Measurements from ENCODE around the gene THSD4.
A peak's percentile ranks its signal among the peaks of the same experiment; 100 is the strongest.
"Not testable (repeated sequence)": the region's sequence is repeated elsewhere in the genome, so short reads cannot be mapped to it uniquely, and the experiment has no call there.

The THSD4 gene

DNA sequence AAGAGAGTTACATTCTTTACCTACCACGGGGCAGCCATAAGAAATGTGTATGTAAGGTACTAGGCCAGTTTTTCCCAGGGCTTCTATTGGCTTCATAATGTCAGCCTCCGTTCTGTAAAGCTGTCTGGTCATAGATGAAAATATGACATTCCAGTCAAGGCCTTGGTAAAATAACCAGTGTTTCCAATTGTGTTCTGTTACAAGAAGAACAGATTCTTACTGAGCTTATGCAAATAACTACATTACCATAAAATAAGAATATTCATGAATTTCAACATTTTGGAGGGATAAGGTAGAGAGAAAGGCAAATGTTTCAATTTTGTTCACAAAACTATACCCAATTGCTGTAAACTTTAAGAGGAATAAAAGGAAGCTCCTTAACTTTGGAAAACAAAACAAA is 315.5 kb downstream of the THSD4 start:
- no peak for DNase-seq (ENCODE audit: low spot score)

DNA sequence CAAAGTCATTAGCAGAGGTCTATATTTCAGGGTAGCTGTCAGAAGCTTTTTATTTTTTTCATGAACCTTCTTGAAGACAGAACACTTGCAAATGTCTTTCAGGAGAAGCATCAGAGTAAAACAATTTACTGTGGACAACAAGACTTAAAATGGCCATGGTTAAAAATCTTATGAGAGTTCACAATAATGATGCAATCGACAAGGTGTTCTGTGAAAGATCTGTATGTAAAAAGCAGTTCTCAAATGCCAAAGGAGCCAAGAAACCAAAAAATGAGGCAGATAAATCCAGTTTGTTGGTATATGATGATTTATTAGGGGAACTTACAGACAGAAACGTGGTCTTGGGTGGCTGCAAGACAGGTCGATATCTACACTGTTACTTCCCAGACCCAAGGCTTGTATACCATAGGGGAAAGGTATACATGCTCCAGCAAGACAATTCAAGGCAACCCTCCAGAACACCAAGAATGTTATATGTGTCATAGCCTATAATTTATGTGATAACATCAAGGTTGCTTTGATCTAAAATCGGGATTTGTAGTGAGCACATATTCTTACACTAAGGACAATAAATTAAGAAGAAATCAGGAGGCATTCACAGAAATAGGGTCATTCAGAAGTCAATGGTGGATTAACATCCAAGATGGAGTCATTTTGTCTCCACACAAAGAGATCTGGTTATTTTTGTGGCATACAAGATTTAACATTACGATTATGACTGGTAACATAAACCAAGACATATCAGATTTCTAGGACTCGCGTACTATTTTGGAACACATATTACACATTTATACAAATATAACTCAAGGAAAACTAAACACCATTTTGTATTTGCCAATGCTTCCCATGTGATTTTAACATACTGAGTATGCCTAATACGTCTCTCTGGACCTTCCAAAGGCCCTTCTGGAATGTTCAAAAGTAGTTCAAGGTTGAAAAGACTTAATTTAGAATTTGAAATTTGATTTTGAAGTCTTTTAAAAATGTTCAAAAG is 316.4 kb downstream of the THSD4 start:
- DNase-seq (ENCODE audit: low spot score) = no peak

DNA sequence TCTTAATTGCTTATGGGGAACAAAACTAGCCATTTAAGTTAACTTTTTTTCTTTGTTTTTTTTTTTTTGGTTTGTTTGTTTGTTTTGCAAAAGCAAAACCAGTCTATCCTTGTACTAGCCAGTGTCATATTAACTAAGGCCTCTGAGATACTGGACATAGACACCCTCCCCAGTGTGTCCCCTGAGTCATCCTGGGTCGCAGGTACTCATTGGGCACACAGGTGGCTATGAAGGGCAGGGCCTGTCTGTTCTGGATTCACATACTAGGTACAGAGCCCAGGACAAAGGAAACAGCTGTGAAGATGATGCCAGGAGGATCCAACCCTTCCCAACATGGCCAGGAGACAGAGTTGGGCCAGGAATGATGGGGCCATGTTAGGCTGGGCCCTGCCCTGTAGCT is 318.1 kb downstream of the THSD4 start:
- DNase-seq (ENCODE audit: low spot score) = no peak

DNA sequence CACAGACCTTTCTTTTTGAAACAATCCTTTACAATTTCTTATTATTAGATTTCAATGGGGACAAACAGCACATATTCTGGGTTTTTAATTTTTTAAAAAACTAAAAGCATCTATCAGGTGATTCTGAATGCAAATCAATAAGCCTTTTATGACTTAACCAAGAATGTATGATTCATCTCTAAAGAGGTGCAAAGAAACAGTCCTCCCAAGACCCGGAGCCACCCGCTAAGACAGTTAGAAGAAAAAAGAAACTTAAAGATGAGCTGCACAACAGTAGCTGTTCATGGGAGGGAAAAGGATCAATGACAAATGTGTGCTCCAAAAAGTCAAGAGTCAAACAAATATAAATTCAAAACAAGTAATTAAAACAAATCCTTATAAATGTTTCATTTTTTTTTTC is 319.5 kb downstream of the THSD4 start:
- DNase-seq (ENCODE audit: low spot score) = no peak

DNA sequence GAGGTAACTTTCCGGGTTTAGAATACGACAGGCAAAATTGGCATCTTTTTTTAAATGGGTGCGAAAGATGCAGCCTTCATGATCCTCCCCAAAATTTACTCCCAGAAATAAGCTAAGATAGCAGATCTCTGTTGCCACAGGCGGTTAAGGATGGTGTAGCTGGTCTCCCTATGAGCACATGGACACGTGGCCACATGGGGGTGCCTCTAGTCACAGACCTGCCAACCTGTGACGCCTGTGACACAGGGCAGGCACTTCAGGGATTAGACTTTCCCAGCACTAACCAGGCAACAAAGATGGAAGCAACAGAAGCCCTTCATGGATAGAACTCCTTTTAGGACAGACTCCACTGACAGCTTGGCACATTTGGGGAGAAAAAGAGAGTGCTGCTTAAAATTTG is 320.3 kb downstream of the THSD4 start:
- DNase-seq (ENCODE audit: low spot score) = no peak

DNA sequence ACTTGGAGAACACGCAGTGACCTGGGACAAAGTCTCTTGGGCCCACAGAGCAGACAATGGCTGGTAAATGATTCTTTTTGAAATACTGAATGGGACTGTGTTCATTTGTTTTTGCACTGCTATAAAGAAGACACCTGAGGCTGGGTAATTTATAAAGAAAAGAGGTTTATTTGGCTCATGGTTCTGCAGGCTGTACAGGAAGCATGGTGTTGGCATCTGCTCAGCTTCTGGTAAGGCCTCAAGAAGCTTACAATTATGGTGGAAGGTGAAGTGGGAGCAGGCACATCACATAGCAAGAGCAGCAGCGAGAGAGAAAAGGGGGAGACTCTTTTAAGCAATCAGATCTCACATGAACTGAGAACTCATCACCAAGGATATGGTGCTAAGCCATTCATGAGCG is 321.6 kb downstream of the THSD4 start:
- DNase-seq (ENCODE audit: low spot score) = no peak

DNA sequence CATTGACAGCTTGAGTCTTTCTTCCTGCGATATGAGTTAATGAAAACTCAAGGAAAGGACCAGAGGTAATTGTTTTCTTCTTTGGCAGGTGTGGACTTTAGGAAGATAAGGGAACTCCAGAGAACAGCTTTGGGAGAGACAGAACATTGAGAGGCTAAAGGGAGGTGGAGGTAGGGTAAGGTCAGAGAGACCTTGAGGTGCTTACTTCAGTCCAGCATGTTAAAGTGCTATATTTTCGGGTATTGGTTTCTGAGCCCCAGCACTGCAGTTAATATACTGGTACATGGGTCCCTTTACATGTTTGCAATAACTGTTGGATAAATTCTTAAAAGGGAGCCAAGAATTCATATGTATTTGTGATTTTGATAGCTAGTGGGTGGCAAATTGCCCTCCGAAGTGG is 322.1 kb downstream of the THSD4 start:
- no peak for DNase-seq (ENCODE audit: low spot score)

DNA sequence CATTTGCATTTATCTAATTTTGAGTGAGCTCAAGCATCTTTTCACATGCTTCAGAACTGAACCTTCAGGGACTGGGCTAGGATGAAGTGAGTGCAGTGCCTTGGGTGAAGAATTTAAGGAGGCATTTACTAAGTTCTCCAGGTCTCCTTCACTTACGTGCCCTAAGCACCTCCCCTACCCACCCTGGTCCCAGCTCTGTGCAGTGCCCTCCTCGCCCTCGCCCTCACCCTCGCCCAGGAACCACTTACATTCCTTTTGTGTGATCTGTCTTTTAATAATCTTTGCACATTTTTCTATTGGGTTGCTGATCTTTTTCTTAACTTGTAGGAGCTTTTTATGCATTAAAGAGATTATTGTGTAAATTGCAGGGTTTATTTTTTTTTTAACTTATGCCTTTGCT is 322.6 kb downstream of the THSD4 start:
- DNase-seq (ENCODE audit: low spot score) = no peak

DNA sequence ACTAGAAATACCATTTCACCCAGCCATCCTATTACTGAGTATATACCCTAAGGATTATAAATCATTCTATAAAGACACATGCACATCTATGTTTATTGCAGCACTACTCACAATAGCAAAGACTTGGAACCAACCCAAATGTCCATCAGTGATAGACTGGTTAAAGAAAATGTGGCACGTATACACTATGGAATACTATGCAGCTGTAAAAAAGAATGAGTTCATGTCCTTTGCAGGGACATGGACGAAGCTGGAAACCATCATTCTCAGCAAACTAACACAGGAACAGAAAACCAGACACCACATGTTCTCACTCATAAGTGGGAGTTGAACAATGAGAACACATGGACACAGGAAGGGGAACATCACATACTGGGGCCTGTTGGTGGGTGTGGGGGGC is 324.2 kb downstream of the THSD4 start:
- not testable (repeated sequence) for DNase-seq (ENCODE audit: low spot score)

DNA sequence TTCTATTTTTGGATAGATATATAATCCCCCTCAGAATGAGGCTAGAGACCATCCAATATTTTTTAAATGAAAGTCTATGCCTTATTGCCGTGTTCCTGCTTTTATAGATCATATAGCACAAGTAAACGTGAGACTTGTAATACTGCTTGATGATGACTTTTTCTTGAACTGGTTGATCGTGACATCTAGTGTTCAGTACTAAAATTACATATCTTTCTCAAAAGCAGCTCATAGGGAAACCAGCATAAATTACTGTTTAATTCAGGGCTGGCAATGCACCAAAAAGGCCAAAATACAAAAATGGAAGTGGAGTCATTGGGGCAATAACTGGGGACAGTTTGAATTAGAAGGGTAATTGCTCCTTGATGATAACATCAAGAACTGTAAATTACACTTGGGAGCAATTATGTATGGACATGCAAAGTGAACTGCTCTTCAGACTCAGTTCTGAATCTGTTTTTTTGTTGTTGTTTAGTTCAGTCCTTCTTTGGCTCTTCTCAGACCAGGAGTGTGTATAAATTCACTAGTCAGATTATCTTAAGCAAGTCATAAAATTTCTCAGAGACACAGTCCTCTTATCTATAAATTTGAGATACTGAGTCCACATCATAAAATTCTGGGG is 325.3 kb downstream of the THSD4 start:
- peak; percentile 71 for DNase-seq (ENCODE audit: low spot score)

DNA sequence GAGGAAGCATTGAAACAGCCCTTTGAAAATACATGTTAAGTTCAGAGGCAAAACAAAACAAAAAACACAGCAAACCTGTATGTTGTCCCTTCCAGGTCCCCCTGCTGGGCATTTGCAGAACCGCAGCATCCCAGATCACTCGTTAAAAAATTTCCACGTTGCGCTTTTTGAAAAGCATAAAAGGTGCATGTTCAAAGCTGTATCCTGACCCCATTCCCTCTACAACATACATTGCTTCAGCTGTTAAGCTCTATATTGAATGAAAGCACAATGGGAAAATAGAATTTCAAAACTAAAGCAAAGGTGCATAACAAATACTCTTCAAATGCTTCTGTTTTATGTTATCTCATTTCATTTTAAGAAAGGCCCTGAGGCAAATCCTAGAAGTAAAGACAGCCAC is 328.3 kb downstream of the THSD4 start:
- peak; percentile 36 for DNase-seq (ENCODE audit: low spot score)

DNA sequence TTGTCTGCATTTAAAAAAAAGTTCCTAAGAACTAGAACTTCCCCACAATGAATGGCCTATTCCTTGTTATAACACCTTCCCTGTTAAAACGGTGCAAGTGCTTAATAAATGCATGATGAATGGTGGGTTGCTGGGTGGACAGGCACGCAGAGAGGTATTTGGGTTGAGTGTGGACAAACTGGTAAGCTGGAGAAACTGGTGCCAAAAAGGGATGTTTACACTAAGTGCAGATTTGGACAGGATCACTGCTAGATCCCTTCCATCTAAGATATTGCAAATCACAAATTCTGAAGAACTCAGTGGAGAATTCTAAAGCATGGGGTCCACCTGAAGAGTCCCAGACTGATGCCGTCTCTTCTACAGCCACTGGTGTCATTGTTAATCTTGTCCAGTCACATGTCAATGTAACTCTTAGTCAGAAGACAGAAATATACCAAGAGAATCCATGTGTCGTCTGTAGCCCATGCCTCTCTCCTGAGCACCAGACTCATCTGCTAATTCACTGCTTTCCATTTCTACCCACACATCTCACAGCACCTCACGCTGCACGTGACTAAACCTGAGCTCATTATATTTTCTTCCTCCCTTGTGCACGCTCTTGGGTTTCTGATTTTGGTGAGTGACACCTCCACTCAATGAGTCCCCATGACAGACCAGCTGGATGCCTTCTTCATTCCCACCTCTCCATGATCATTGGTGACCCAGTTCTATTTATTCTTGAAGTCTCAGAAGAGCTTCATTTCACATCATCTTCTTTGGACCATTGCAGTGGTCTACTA is 328.9 kb downstream of the THSD4 start:
- DNase-seq (ENCODE audit: low spot score) = no peak

DNA sequence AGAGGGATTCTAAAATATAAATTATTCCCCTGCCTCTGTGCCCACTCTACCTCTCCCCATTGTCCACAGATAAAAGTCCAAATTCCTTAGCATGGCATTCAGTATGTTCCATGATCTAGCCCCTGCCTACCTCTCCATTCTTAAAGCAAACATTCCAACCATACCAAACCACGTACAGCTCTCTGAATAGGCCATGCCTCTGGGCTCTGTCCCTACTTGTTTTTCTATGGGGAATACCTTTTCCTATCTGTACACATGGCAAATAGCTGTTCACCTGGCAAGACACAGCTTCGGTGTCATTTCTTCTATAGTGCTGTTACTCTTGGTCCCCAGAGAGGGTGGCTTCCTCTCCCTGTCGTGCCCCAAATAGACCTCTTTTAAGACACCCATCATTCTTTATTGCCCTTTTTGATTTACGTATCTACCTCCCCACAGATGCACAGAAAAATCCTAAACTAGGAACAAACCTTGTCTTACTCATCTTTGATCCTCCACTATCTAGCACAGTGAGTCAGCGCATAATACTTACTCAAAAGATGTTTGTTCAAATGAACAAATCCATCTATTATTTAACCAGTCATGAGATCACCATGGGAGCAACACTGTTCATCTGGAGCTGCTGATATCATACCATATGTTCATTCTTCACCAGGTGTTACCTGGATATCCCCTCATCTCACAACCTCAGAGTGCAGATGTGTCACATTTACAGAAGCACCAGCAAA is 329.8 kb downstream of the THSD4 start:
- DNase-seq (ENCODE audit: low spot score) = no peak

DNA sequence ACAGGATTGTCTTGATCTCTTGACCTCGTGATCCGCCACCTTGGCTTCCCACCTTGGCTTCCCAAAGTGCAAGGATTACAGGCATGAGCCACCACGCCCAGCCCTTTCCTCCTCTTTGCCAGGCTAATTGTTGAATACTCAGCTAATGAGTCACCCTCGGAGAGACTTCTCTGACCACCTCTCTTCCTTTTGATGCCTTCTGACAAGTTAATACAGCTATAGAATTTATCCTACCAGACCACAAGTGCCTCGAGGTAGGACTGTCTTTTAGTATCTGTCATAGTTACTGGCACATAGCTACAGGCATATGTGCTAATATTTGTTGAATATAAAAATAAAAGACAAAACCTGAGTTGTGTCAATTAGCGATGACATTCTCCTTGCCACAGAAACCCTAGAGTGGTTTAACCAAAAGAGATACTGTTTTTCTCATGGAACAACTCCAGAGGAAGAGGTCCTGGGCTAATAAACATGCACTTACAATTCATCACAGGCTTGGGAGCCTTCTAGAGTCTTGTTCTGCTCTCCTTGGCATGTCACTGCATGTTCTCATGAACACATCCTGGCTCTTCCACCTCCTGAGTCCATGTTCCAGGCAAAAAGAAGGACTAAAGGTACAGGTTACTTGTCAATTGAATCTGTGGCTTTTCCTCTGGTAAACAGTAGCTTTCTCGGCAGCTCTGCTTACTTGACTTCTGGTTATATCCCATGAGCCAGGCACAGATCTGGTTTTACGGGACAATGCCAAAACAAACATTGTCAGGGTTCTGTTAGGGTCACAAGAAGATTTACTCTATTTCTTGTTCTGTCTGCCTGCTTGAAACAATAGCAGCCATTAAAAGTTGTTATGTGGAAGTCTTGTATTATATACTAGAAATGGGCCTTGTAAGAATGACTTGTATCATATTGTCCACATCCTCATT is 332.3 kb downstream of the THSD4 start:
- no peak for DNase-seq (ENCODE audit: low spot score)

DNA sequence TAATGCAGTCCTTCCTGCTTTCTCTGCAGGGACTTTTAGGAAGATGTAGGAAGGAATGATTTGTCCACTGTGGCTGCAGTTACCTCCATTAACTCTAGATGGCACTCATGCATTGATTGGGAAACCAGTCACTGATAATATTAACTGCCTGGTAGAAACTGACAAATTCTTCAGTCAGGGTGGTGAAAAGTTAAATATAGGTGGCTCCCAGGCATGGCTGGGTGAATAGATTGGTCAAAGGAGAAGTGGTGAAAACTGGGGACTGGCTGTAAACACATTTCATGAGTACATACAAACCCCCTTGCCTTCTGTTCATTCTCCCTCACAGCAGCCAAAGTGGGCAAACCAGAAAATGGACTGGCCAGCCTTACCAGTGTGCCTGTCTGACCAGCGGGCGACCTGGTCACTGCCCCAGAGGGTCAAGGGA is 333.4 kb downstream of the THSD4 start:
- DNase-seq (ENCODE audit: low spot score) = peak; percentile 70

DNA sequence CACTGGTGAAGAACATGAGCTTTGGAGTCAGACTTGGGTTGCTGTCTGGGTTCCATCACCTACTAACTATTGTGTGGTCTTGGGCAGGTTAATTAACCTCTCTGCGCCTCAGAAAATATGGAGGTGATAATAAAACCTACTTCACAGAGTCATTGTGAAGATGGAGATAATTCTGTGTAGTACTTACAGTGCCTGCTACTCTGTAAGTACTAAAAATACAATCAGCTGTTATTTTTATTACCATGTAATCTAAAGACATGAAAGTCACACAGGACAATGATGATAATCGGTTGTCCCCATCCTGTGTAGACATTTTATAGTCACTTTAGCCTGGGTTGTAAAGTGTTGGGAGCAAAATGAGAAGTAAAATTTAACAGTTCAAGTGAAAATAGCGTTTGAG is 334.1 kb downstream of the THSD4 start:
- DNase-seq (ENCODE audit: low spot score) = no peak

DNA sequence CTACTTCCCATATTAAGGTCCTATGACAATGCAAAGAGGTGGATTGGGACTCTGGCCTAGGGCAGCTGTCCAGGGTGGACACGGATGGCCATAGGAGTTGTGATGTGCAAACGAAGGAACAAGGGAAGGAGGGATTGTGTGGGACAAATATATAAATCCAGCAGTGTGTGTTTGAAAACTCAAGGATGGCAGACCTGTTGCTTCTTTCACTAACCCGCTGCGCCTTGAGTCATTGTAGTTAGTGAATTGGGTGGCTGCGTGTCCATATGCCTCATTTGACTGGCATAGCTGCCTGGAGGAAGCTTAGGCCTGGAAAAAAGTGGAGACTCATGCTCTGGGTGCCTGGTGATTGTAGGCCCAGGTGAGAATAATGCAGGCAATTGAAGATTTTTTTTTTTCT is 334.7 kb downstream of the THSD4 start:
- no peak for DNase-seq (ENCODE audit: low spot score)

DNA sequence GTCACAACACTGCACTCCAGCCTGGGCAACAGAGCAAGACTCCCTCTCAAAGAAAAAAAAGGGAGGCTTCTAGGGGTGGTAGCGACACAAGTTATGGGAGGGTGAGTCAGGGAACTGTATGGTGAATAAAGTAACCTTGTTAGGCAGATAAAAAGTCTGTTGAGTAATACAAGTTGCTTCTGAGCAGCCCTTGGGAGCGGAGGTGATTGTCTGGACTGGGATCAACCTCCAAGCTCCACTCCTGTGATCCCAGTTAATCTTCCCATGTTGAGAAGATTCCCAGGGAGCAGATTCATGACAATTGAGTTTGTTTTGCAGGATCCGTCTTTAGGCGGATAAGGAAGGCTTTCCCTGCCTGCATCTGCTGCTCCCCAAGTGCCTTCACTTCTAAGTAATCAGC is 335.9 kb downstream of the THSD4 start:
- no peak for DNase-seq (ENCODE audit: low spot score)

DNA sequence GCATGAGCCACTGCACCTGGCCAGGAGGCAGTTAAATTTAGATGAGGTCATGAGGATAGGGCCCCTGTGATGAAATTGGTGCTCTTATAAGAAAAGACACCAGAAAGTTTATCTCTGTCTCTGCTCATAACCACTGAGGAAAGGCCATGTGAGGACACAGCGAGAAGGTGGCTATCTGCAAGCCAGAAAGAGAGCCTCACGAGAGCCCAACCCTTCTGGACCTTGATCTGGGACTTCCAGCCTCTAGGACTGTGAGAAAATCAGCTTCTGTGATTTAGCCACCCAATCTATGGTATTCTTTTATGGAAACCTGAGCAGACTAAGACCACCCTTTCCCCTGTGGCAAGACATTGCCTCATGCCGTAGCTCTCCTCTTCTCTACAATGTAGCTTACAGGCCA is 337.6 kb downstream of the THSD4 start:
- no peak for DNase-seq (ENCODE audit: low spot score)

DNA sequence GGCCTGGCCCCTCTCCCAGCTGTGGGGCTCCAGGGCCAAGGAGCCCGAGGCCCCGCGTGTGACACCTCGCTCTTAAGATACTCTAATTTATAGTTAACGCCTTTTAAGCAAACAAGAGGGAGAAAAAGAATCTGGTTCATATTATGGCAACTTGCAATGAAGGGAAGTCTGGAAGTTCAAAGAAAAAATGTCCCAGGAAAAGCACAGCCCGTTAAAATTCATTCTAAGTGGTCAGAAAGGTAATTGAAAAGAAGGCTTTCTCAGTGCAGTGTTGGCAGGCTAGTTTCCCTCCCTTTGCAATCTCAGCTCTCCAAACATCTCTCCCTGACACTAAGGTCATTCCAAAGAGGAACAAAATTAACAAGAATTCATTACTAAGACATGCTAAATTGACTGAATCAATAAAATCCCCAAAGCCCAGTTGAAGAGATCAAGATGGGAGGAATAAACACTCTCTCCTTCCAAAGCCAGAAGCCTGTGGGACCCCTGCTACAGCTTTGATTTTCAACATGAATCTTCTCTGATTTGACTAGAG is 339.3 kb downstream of the THSD4 start:
- DNase-seq (ENCODE audit: low spot score) = no peak

DNA sequence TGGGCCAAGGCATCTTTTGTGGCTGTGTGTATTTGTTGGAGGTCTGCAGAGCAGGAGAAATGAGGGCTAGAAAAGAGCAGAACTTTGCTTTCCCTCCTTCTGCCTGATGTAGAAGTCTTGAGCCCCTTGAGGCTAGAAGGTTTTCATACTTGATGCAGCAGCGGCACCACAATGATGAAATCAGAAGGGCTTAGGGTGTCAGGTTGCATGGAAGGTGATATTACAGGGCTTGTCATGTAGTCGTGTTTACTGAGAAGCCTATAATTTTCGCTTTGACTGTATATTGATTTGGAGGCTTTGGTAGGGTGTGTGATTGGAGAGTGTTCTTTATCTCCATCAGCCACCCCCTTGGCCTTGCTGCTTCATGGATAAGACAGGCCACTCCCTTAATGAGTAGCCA is 339.8 kb downstream of the THSD4 start:
- no peak for DNase-seq (ENCODE audit: low spot score)
